PFSK-1 (cell line): Measurements from ENCODE around the gene KCNMA1.

Experiments
- FOXP2 ChIP-seq: optimal IDR thresholded peaks from 2 replicates; pipeline ENCODE3; 2011; ENCODE audit warnings: borderline replicate concordance, control low read depth, inconsistent platforms; ENCODE audit not compliant: insufficient read depth; ENCODE audit errors: extremely low read length, extremely low read depth
- POLR2AphosphoS5 ChIP-seq: IDR thresholded peaks from 2 replicates; pipeline ENCODE4 v1.6.1; 2012; ENCODE audit warnings: low read depth, mild to moderate bottlenecking, control low read depth, low read length, moderate library complexity
- REST ChIP-seq, 2 experiments: IDR thresholded peaks; 2 replicates each; pipeline versions ENCODE4 v1.6.1 to v1.8.0; 2011 to 2012; ENCODE audit warnings: low read depth in 2 of 2, low read length in 2 of 2, control low read depth in 1 of 2, inconsistent platforms in 1 of 2, mild to moderate bottlenecking in 1 of 2, moderate library complexity in 1 of 2; ENCODE audit not compliant: insufficient read depth in 1 of 2
- SIN3A ChIP-seq: IDR thresholded peaks from 2 replicates; pipeline ENCODE4 v1.6.1; 2012; ENCODE audit warnings: mild to moderate bottlenecking, low read length, moderate library complexity, borderline replicate concordance; ENCODE audit not compliant: insufficient read depth
- TAF1 ChIP-seq: IDR thresholded peaks from 2 replicates; pipeline ENCODE4 v1.6.1; 2012; ENCODE audit warnings: low read length, control low read depth, borderline replicate concordance; ENCODE audit not compliant: insufficient read depth

Gene KCNMA1

GRCh38 chr10:77284797-77285196 is 352.8 kb downstream of the KCNMA1 start:
- no peak for TF ChIP-seq SIN3A
- TF ChIP-seq FOXP2, result no peak
- no peak for TF ChIP-seq POLR2AphosphoS5
- no peak for TF ChIP-seq REST (IDR thresholded peaks at IDR 0.05; ENCODE audit: insufficient read depth in 1 of 2, low read depth in 2 of 2, low read length in 2 of 2)
- TF ChIP-seq TAF1, result no peak

GRCh38 chr10:77283326-77283725 is 354.3 kb downstream of the KCNMA1 start:
- TF ChIP-seq REST (IDR thresholded peaks at IDR 0.05; ENCODE audit: insufficient read depth in 1 of 2, low read depth in 2 of 2, low read length in 2 of 2) (no peak), SIN3A (no peak), POLR2AphosphoS5 (no peak), TAF1 (no peak), FOXP2 (no peak)

- no peak for TF ChIP-seq REST (IDR thresholded peaks at IDR 0.05; ENCODE audit: insufficient read depth in 1 of 2, low read depth in 2 of 2, low read length in 2 of 2)
- TF ChIP-seq FOXP2, result no peak
These were observed 355.4 kb downstream of the KCNMA1 start for GRCh38 chr10:77282163-77282562.

- no peak for TF ChIP-seq POLR2AphosphoS5
- no peak for TF ChIP-seq TAF1
- TF ChIP-seq REST (IDR thresholded peaks at IDR 0.05; ENCODE audit: insufficient read depth in 1 of 2, low read depth in 2 of 2, low read length in 2 of 2), result no peak
- TF ChIP-seq FOXP2, result no peak
- no peak for TF ChIP-seq SIN3A
These were observed 355.9 kb downstream of the KCNMA1 start for GRCh38 chr10:77281719-77282118.

- no peak for TF ChIP-seq REST (IDR thresholded peaks at IDR 0.05; ENCODE audit: insufficient read depth in 1 of 2, low read depth in 2 of 2, low read length in 2 of 2)
- TF ChIP-seq TAF1, result no peak
- TF ChIP-seq POLR2AphosphoS5, result no peak
- no peak for TF ChIP-seq SIN3A
- no peak for TF ChIP-seq FOXP2
These were observed 358.4 kb downstream of the KCNMA1 start for GRCh38 chr10:77279207-77279606.
